HG03175 (cell line): ENCODE data around the gene FBN3.

Experiments
- ATAC-seq: cut with Tn5 transposase; IDR thresholded peaks from one replicate; pipeline ENCODE4 v1.9.1; 2021; ENCODE audit warnings: mild to moderate bottlenecking, moderate library complexity; ENCODE audit not compliant: unreplicated experiment

FBN3 gene

DNA sequence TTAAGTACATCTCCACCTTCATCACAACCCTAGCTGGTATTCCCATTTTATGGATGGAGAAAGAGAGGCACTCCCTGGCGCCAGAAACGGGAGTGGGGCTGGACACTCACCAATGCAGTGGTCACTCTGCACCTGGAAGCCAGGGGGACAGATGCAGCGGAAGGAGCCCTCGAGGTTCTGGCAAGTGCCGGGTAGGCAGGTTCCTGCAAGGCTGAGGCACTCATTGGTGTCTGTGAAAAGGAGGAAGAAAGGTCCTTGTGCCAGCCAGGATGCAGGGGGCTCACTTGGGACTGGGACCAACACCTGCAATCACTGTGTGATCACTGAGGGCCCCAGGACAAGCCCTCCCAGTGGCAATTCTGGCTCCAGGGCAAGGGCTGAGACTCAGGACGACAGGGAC lies 55.1 kb downstream of the FBN3 start:
- no peak for ATAC-seq

DNA sequence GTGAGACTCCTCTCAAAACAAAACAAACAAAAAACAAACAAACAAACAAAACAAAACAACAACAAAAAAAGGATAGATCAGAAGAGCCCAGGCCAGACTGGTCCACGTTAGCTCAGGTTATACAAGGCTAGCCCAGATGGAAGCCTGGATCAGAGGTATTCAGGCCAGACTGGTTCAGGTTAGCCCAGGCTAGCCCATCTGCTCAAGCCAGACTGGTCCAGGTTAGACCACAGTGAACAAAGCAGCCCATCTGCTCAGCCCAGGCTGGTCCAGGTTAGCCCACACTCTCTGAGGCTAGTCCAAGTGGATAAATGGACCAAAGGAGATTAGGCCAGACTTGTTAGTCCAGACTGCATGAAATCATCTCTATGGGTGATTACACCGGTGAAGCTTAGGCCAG lies 55.7 kb downstream of the FBN3 start:
- ATAC-seq: no peak

DNA sequence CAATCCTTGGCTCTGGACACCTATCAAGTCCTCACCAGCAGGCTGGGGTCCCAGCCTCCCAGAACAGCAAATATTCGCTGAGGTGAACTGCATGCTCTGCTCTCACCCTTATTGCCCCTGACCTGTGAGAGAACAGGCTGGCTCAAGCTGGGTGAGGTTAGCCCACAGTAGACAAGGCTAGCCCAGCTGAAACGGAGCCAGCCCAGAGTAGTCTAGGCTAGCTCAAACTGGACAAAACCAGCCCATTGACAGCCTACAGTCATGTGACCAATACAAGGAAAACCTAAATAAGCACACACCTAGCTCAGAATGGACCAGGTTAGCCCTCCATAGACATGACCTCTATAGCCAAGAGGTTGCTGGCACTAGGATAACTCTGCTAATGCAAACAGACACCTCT lies 58.4 kb downstream of the FBN3 start:
- no peak for ATAC-seq

GRCh38 chr19:8089664-8090601 lies 59.5 kb downstream of the FBN3 start:
- no peak for ATAC-seq

DNA sequence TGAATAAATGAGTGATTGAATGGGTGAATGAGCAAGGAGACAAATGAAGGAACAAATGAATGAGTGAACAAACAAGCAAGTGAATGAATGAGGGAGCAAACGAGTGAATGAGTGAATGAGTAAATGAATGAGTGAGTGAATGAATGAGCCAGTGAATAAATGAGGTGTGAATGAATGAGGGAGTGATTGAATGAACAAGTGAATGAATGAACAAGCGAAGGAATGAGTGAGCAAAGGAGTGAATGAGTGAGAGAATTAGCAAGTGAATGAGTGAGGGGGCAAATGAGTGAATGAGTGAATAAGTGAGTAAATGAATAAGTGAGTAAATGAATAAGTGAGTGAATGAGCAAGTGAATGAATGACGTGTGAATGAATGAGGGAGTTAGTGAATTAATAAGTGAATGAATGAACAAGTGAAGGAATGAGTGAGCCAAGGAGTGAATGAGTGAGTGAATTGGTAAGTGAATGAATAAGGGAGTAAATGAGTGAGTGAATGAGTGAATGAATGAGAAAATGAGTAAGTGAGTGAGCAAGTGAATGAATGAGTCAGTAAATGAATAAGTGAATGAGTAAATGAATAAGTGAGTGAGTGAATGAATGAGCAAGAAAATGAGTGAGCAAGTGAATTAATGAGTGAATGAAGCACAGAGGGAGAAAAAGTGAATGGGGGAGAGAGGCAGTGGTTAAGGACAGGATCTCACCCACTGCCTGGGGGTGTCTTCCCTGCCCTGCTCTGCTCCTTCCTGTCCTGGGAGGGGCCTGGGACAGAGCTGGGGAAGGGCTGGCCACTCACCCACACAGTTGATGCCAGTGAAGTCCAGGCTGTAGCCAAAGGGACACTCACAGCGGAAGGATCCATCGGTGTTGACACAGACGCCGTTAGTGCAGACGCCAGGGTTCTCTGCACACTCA lies 60.4 kb downstream of the FBN3 start:
- no peak for ATAC-seq

GRCh38 chr19:8087876-8088275 lies 61.5 kb downstream of the FBN3 start:
- no peak for ATAC-seq

GRCh38 chr19:8086849-8087248 lies 62.5 kb downstream of the FBN3 start:
- no peak for ATAC-seq

- no peak for ATAC-seq
Observed at GRCh38 chr19:8085598-8086408, 63.6 kb downstream of the FBN3 start.

GRCh38 chr19:8084152-8084551 lies 65.2 kb downstream of the FBN3 start:
- ATAC-seq: no peak

DNA sequence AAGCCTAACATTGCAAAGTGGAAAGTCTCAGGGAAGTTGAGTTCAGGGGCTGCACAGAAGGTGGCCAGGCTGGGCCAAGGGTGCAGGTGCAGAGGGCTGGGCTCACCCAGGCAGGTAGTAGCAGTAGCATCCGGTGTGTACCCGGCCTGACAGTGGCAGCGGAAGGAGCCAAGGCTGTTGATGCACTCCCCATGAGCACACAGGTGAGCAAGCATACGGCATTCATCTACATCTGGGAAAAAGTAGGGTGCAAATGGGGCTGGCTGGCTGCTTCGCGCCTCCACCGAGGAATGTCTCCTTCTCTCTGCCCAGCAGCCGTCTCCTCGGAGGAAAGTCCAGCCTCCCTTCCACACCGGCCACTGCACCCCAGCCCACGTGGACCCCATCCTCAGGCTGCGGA lies 66.3 kb downstream of the FBN3 start:
- ATAC-seq: no peak

GRCh38 chr19:8081569-8082550 lies 67.5 kb downstream of the FBN3 start:
- ATAC-seq: no peak

GRCh38 chr19:8080832-8081231 lies 68.6 kb downstream of the FBN3 start:
- no peak for ATAC-seq

- no peak for ATAC-seq
Observed at GRCh38 chr19:8079988-8080387, 69.4 kb downstream of the FBN3 start.

DNA sequence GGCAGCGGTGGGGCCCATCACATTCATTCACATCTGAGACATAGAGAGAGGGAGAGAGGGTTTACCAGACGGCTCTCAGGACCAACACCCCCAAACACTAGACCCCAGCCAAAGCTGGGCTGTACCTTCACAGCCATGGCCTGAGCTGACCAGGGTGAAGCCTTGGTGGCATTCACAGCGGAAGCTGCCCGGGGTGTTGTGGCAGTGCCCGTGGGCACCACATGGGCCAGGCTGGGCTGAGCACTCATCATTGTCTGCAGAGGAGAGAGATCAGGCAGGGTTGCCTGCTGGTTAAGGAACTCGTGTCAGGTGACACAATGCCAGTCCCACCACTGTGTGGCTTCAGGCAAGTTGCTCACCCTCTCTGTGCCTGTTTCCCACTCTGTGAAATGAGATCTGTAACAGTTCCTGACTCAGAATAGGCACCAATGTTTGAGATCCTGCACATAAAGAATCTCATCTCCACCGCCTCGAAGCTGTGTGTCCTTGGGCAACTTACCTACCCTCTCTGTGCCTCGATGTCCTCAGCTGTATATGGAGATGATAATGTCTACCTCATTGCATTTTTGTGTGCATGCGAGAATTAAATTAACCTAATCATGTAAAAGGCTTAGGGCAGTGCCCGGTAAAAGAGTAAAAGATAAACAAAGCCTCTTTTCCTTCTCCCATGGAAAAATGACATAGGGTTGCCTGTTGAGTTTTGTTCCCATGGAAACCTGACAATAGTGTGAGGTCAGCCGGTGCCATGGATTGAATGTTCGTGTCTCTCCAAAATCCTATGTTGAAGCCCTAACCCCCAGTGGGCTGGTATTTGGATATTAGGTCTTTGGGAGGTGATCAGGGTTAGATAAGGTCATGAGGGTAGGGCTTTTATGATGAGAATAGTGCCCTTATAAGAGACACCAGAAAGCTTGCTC lies 74.0 kb downstream of the FBN3 start:
- no peak for ATAC-seq

GRCh38 chr19:8074501-8074900 lies 74.9 kb downstream of the FBN3 start:
- no peak for ATAC-seq

DNA sequence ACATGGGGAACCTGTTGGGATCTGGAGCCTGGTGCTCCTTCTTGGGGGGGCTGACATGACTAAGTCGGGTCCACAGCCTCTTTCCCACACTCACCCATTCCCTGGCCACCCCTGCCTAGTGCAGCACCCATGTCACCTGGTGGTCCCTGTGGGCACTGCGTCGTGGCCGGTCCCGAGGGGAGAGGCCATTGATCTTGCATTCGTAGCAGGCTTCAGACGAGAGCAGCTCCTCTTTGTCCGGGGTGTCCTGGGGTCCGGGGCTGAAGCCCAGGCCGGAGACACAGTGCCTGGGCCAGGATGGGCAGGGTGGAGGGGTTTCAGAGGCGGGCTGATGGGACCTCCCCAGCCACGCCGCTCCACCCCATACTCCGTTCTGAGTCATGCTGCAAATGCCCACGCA lies 77.5 kb downstream of the FBN3 start:
- no peak for ATAC-seq

DNA sequence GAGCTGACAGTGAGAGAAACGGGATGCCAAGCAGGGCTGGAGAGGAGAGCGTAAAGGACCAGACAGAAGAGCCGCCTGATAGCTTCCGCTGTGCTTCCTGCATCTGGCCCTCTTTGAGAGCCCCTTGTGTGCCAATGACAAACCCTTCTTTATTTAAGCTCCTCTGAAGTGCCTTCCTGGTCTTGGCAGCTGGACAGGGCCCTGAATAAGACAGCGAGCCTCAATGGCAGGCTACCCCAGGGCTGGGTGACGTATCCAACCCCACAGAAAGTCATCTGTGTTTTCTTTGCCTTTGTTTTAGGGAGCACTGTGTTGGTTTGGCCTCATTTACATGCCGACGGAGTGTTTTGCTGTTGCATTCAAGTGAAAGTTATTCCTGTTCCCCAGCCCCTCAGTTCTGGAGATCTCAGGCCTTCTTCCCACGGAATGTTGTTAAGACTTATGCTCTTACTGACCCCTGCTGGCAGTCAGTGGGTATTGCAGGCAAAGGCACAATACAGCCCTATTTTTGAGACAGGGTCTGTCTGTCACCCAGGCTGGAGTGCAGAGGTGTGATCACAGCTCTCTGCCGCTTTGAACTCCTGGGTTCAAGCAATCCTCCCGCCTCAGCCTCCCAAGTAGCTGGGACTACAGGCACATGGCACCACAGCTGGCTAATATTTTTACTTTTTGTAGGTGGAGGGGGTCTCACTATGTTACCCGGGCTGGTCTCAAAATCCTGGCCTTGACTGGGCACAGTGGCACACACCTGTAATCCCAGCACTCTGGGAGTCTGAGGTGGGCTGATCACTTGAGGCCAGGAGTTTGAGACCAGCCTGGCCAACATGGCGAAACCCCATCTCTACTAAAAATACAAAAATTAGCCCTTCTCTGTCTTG lies 80.1 kb downstream of the FBN3 start:
- ATAC-seq: no peak

DNA sequence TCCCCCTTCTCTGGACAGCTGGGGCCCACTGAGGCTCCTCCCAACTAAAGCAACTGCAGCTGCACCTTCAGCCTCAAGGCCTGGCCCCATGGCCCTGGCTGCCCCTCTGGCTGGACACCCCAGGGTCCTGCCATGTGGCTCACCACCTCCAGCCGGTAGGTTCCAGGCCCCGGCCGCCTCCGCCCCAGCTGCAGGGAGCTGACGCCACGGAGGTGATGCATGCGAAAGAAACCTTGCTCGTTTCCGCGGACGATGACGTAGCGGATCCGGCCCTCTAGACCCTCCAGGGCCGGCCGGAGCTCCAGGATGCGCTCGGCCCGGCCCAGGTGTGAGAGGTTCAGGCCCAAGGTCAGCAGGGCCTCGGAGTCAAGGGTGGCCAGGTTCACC lies 83.5 kb downstream of the FBN3 start:
- no peak for ATAC-seq
